Panc1 (cell line): Measurements from ENCODE around the gene CAMK2A.

Source experiments
- CTCF ChIP-seq: fragments of 450-650 bp; IDR thresholded peaks from 2 replicates; pipeline ENCODE4 v1.5.1; 2017; ENCODE audit warnings: mild to moderate bottlenecking
- POLR2AphosphoS5 ChIP-seq: IDR thresholded peaks from 2 replicates; pipeline ENCODE4 v1.6.1; 2012; ENCODE audit warnings: mild to moderate bottlenecking, low read depth, low read length, moderate library complexity
- TF ChIP-seq, protein P1 (sequence below), 2 experiments: IDR thresholded peaks; 2 replicates each; pipeline ENCODE4 v1.6.1; 2011 to 2012; ENCODE audit warnings: low read depth in 2 of 2, control low read depth in 1 of 2, low read length in 1 of 2, mild to moderate bottlenecking in 1 of 2, moderate library complexity in 1 of 2; ENCODE audit not compliant: insufficient read depth in 1 of 2

GRCh38 chr5:150296496-150296895, 6.9 kb upstream of the CAMK2A start:
- TF ChIP-seq CTCF (no peak), POLR2AphosphoS5 (no peak)
- TF ChIP-seq, protein P1, sequence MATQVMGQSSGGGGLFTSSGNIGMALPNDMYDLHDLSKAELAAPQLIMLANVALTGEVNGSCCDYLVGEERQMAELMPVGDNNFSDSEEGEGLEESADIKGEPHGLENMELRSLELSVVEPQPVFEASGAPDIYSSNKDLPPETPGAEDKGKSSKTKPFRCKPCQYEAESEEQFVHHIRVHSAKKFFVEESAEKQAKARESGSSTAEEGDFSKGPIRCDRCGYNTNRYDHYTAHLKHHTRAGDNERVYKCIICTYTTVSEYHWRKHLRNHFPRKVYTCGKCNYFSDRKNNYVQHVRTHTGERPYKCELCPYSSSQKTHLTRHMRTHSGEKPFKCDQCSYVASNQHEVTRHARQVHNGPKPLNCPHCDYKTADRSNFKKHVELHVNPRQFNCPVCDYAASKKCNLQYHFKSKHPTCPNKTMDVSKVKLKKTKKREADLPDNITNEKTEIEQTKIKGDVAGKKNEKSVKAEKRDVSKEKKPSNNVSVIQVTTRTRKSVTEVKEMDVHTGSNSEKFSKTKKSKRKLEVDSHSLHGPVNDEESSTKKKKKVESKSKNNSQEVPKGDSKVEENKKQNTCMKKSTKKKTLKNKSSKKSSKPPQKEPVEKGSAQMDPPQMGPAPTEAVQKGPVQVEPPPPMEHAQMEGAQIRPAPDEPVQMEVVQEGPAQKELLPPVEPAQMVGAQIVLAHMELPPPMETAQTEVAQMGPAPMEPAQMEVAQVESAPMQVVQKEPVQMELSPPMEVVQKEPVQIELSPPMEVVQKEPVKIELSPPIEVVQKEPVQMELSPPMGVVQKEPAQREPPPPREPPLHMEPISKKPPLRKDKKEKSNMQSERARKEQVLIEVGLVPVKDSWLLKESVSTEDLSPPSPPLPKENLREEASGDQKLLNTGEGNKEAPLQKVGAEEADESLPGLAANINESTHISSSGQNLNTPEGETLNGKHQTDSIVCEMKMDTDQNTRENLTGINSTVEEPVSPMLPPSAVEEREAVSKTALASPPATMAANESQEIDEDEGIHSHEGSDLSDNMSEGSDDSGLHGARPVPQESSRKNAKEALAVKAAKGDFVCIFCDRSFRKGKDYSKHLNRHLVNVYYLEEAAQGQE (IDR thresholded peaks at IDR 0.05; ENCODE audit: insufficient read depth in 1 of 2, low read depth in 2 of 2, low read length in 1 of 2) = no peak
